WTC11 (cell line): ENCODE measurements around the gene COG5.

ENCODE experiments used
- ELF4 ChIP-seq: sonication (generic); formaldehyde crosslinking; IDR thresholded peaks from 2 replicates; pipeline ENCODE4 v1.8.1; 2022; ENCODE audit warnings: low read depth, mild to moderate bottlenecking, moderate library complexity, missing genetic modification reagents
- ZNF671 ChIP-seq: fragments of 250-450 bp; sonication (Bioruptor Pico); IDR thresholded peaks from 2 replicates; pipeline ENCODE4 v1.8.0; 2021; ENCODE audit warnings: mild to moderate bottlenecking

DNA sequence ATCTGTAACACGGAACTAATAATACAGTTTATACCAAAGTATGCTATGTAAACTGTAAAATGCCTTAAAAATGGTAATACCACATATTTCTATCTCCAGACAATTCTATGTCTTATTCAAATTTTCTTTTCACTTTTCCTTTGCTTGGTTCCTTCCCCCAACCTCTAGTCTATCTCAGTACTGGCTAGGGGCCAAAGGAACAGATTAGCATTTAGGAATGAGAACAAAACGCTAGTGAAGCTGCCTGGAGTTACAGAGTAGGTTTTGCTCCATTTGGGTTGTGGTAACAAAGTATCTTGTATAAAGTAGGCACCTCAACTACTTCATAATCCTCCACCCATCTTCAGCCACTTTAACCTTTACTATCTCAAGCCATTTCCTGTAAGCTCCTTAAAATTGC, 300.9 kb downstream of the COG5 start:
- no peak for TF ChIP-seq ELF4 (CRISPR knock-in tag)
- no peak for TF ChIP-seq ZNF671 (CRISPR knock-in tag)
